CMK (cell line): Measurements from ENCODE around the gene TMEM131.

Experiments used
- DNase-seq: peaks from one replicate; pipeline ENCODE4 v3.0.0-alpha.2; 2010; ENCODE audit warnings: low read depth

TMEM131 gene

GRCh38 chr2:98020516-98020915 is 24.8 kb upstream of the TMEM131 start:
- no peak for DNase-seq

- DNase-seq = no peak
Observed at GRCh38 chr2:98016908-98017670, 21.3 kb upstream of the TMEM131 start.

- DNase-seq = no peak
Observed at GRCh38 chr2:98015671-98016070, 19.9 kb upstream of the TMEM131 start.

- no peak for DNase-seq
Observed at GRCh38 chr2:98014379-98014778, 18.6 kb upstream of the TMEM131 start.

- no peak for DNase-seq
Observed at GRCh38 chr2:98013407-98014042, 17.8 kb upstream of the TMEM131 start.

- DNase-seq = no peak
Observed at GRCh38 chr2:98012561-98012991, 16.8 kb upstream of the TMEM131 start.

- DNase-seq = no peak
Observed at GRCh38 chr2:98009887-98010760, 14.4 kb upstream of the TMEM131 start.

- DNase-seq = no peak
Observed at GRCh38 chr2:98008415-98008814, 12.7 kb upstream of the TMEM131 start.

- no peak for DNase-seq
Observed at GRCh38 chr2:98006378-98006777, 10.6 kb upstream of the TMEM131 start.

- no peak for DNase-seq
Observed at GRCh38 chr2:98004613-98005012, 8.9 kb upstream of the TMEM131 start.

- no peak for DNase-seq
Observed at GRCh38 chr2:98004047-98004446, 8.3 kb upstream of the TMEM131 start.

GRCh38 chr2:97999536-97999935 is 3.8 kb upstream of the TMEM131 start:
- DNase-seq = no peak

GRCh38 chr2:97998431-97999005 is 2.8 kb upstream of the TMEM131 start:
- DNase-seq = no peak

- DNase-seq = no peak
Observed at GRCh38 chr2:97997784-97998392, 2.1 kb upstream of the TMEM131 start.

GRCh38 chr2:97996679-97997078 is 931 bp upstream of the TMEM131 start:
- no peak for DNase-seq

GRCh38 chr2:97995026-97995733 is 568 bp downstream of the TMEM131 start:
- no peak for DNase-seq

GRCh38 chr2:97994476-97994875 is 1.3 kb downstream of the TMEM131 start:
- no peak for DNase-seq

GRCh38 chr2:97993926-97994325 is 1.8 kb downstream of the TMEM131 start:
- no peak for DNase-seq

- no peak for DNase-seq
Observed at GRCh38 chr2:97992836-97993825, 2.6 kb downstream of the TMEM131 start.
